Common myeloid progenitor, CD34-positive (primary cell): ENCODE results near the gene PRTFDC1.

Experiments
- CTCF ChIA-PET: fragments of 350-600 bp; sonication (Branson Sonifier 250); formaldehyde crosslinking; loops from one replicate; lab custom pipeline; 2021; ENCODE audit warnings: antibody characterized with exemption; lab: Charles Lee
- POLR2A ChIA-PET: fragments of 350-600 bp; sonication (Branson Sonifier 250); formaldehyde crosslinking; loops from one replicate; lab custom pipeline; 2021; ENCODE audit warnings: antibody characterized with exemption; lab: Charles Lee
- DNase-seq, 3 donors: peaks; one replicate each; pipeline versions ENCODE4 v3.0.0 to v3.0.0-alpha.2; 2013
- H3K27ac ChIP-seq, 2 experiments: 1 replicate in 1 of 2; 2 replicates in 1 of 2; pipeline ENCODE4 v1.7.0; 2013; ENCODE audit warnings: inconsistent platforms in 2 of 2, low read length in 2 of 2, mild to moderate bottlenecking in 2 of 2, low read depth in 1 of 2, moderate library complexity in 1 of 2; ENCODE audit not compliant: severe bottlenecking in 2 of 2, insufficient read depth in 1 of 2, poor library complexity in 1 of 2
- H3K27me3 ChIP-seq, 5 experiments: replicated peaks in 2 of 5; 1 replicate in 3 of 5; 2 replicates in 2 of 5; pipeline versions ENCODE4 v1.6.1 to v1.7.0; 2013; ENCODE audit warnings: low read length in 4 of 5, mild to moderate bottlenecking in 2 of 5, moderate library complexity in 2 of 5, inconsistent platforms in 1 of 5; ENCODE audit not compliant: insufficient read depth in 5 of 5, control insufficient read depth in 4 of 5
- H3K36me3 ChIP-seq, 4 experiments: 1 replicate in 2 of 4; 2 replicates in 2 of 4; pipeline versions ENCODE4 v1.6.1 to v1.7.0; 2013; ENCODE audit warnings: low read length in 3 of 4, control low read depth in 1 of 4, mild to moderate bottlenecking in 1 of 4; ENCODE audit not compliant: control insufficient read depth in 4 of 4, insufficient read depth in 4 of 4
- H3K4me1 ChIP-seq, 4 experiments: 1 replicate in 3 of 4; 2 replicates in 1 of 4; pipeline versions ENCODE4 v1.6.1 to v1.7.1; 2013; ENCODE audit warnings: low read length in 3 of 4, mild to moderate bottlenecking in 3 of 4, control low read depth in 1 of 4, inconsistent platforms in 1 of 4, moderate library complexity in 1 of 4; ENCODE audit not compliant: control insufficient read depth in 4 of 4, insufficient read depth in 4 of 4; ENCODE audit errors: control extremely low read depth in 1 of 4
- H3K4me3 ChIP-seq, 7 experiments: 1 replicate in 4 of 7; 2 replicates in 3 of 7; pipeline versions ENCODE4 v1.5.1 to v1.7.0; 2013; ENCODE audit warnings: mild to moderate bottlenecking in 7 of 7, low read length in 6 of 7, moderate library complexity in 6 of 7, inconsistent platforms in 2 of 7, low read depth in 2 of 7, control low read depth in 1 of 7; ENCODE audit not compliant: insufficient read depth in 4 of 7, control insufficient read depth in 1 of 7; ENCODE audit errors: extremely low read depth in 1 of 7
- H3K9me3 ChIP-seq, 5 experiments: 1 replicate in 4 of 5; 2 replicates in 1 of 5; pipeline versions ENCODE4 v1.6.1 to v1.7.1; 2013; ENCODE audit warnings: low read length in 4 of 5, mild to moderate bottlenecking in 2 of 5, inconsistent platforms in 1 of 5, low read depth in 1 of 5, moderate library complexity in 1 of 5; ENCODE audit not compliant: control insufficient read depth in 4 of 5, insufficient read depth in 2 of 5; ENCODE audit errors: control extremely low read depth in 1 of 5
- WGBS: methylation state at CpG from one replicate; pipeline ENCODE4 v1.1.5; 2013; ENCODE audit not compliant: insufficient coverage; 5-methylcytosine and 5-hydroxymethylcytosine counted together

The PRTFDC1 gene

DNA sequence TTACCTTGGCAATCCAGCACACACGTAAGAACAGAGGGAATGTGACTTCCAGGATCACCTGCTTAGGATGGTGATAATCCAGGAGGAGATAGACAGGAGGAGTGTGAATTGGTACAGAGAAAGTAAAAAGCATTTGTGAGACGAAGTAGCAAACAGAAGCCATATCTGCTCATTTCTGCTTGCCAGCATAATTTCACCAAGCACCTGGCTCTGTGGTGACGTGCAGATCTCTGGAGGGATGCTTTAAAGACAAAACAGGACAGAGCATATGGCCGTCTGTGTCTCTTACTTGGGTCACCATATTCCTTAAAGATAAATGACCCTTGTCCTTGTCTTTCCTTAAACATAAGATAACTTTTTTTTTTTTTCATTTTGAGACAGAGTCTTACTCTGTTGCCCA, 138.6 kb downstream of the PRTFDC1 start:
- H3K27me3 ChIP-seq: no peaks in the 10 kb centered on the region
- DNase-seq: no peak
- no peaks in the 10 kb centered on the region for H3K9me3 ChIP-seq
- H3K36me3 ChIP-seq: no peaks in the 10 kb centered on the region
- H3K4me3 ChIP-seq: no peak overlapping the region
- H3K4me1 ChIP-seq: no peaks in the 10 kb centered on the region
- WGBS: 92% methylated on average over 3 of the region's 4 CpGs
- POLR2A ChIA-PET: no interaction called here
- CTCF ChIA-PET: interaction anchor here (0.7 to 1.3 kb wide), 2 partner anchors 16 to 143 kb away, joined by 3 to 4 read pairs; no protein-coding TSS in a partner anchor
- no peak overlapping the region for H3K27ac ChIP-seq

- Histone ChIP-seq H3K4me3 (no peak overlapping the region), H3K27me3 (no peaks in the 10 kb centered on the region), H3K36me3 (no peaks in the 10 kb centered on the region), H3K27ac (no peak overlapping the region), H3K9me3 (no peaks in the 10 kb centered on the region), H3K4me1 (no peaks in the 10 kb centered on the region)
- 98% methylated on average over 5 of the region's 5 CpGs for WGBS
- ChIA-PET POLR2A (no interaction called here), CTCF (no interaction called here)
- no peak for DNase-seq
Measured at GRCh38 chr10:24806262-24806661, 146.1 kb downstream of the PRTFDC1 start.

DNA sequence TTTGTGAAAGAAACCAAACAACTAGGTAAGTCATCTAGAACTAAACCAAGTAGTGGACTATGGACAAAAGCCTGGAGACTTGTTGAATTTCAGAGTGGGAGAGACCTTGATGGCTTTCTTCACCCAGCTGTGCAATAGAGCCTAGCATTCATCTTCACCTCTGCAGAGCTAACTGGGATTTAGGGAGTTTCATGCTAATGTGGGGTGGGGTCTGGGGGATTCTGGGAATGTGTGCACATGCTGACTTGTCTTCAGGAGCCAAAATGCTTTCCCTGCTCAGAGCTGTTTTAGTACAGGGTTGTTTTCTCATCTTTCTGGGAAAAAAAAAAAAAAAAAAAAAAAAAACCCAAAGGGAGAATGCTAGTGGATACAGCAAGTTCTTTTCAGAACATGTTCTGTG, 147.4 kb downstream of the PRTFDC1 start:
- H3K4me1 ChIP-seq: no peaks in the 10 kb centered on the region
- no peak overlapping the region for H3K4me3 ChIP-seq
- no peaks in the 10 kb centered on the region for H3K27me3 ChIP-seq
- DNase-seq: no peak
- H3K9me3 ChIP-seq: no peaks in the 10 kb centered on the region
- H3K36me3 ChIP-seq: no peaks in the 10 kb centered on the region
- no peak overlapping the region for H3K27ac ChIP-seq
- ChIA-PET CTCF (no interaction called here), POLR2A (no interaction called here)

DNA sequence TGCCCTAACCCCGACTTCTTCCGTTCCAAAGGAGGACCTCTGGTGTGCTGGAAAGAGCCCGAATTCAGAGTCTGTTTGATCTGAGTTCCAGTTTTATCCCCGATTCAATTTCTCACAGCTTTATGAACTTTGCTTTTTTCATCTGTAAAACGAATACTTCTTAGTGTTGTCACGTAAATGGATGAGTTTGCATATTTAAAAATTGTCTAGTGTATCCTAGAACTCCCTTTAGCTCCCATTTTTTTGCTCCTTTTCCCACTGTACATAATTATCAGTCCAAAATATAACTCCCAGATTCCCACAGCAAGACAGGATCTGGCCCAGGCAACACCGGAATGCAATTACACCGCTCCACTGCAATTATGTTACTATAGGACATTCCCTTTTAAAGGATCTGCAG, 148.0 kb downstream of the PRTFDC1 start:
- no peaks in the 10 kb centered on the region for H3K9me3 ChIP-seq
- H3K4me1 ChIP-seq: no peaks in the 10 kb centered on the region
- no peaks in the 10 kb centered on the region for H3K27me3 ChIP-seq
- no peak overlapping the region for H3K4me3 ChIP-seq
- no peak overlapping the region for H3K27ac ChIP-seq
- no peak for DNase-seq
- ChIA-PET CTCF (no interaction called here), POLR2A (no interaction called here)
- WGBS: 91% methylated on average over 4 of the region's 8 CpGs
- no peaks in the 10 kb centered on the region for H3K36me3 ChIP-seq

GRCh38 chr10:24802378-24802777, 150.0 kb downstream of the PRTFDC1 start:
- no peak overlapping the region for H3K4me3 ChIP-seq
- no peaks in the 10 kb centered on the region for H3K4me1 ChIP-seq
- ChIA-PET POLR2A (no interaction called here), CTCF (no interaction called here)
- WGBS: 100% methylated on average over 1 of the region's 2 CpGs
- no peaks in the 10 kb centered on the region for H3K9me3 ChIP-seq
- H3K27me3 ChIP-seq: no peaks in the 10 kb centered on the region
- H3K27ac ChIP-seq: no peak overlapping the region
- no peak for DNase-seq
- no peaks in the 10 kb centered on the region for H3K36me3 ChIP-seq

- DNase-seq: no peak
- H3K36me3 ChIP-seq: no peaks in the 10 kb centered on the region
- no peaks in the 10 kb centered on the region for H3K4me1 ChIP-seq
- H3K4me3 ChIP-seq: no peak overlapping the region
- POLR2A ChIA-PET: no interaction called here
- H3K9me3 ChIP-seq: no peaks in the 10 kb centered on the region
- 100% methylated on average over 2 of the region's 6 CpGs for WGBS
- no peaks in the 10 kb centered on the region for H3K27me3 ChIP-seq
- no peak overlapping the region for H3K27ac ChIP-seq
- CTCF ChIA-PET: no interaction called here
Measured at GRCh38 chr10:24800861-24801260, 151.5 kb downstream of the PRTFDC1 start.
